SK-N-SH (cell line): Measurements from ENCODE around the gene C16orf92.

Source experiments
- EP300 ChIP-seq, 2 experiments: IDR thresholded peaks; 2 replicates each; pipeline versions ENCODE4 v1.4.0 to v1.6.1; 2012; ENCODE audit warnings: borderline replicate concordance in 1 of 2, low read depth in 1 of 2, low read length in 1 of 2
- TF ChIP-seq, protein P1 (sequence below): fragments of 200-600 bp; sonication (generic); IDR thresholded peaks from 2 replicates; pipeline ENCODE4 v1.6.1; 2017; ENCODE audit warnings: antibody characterized with exemption, mild to moderate bottlenecking, moderate library complexity

DNA sequence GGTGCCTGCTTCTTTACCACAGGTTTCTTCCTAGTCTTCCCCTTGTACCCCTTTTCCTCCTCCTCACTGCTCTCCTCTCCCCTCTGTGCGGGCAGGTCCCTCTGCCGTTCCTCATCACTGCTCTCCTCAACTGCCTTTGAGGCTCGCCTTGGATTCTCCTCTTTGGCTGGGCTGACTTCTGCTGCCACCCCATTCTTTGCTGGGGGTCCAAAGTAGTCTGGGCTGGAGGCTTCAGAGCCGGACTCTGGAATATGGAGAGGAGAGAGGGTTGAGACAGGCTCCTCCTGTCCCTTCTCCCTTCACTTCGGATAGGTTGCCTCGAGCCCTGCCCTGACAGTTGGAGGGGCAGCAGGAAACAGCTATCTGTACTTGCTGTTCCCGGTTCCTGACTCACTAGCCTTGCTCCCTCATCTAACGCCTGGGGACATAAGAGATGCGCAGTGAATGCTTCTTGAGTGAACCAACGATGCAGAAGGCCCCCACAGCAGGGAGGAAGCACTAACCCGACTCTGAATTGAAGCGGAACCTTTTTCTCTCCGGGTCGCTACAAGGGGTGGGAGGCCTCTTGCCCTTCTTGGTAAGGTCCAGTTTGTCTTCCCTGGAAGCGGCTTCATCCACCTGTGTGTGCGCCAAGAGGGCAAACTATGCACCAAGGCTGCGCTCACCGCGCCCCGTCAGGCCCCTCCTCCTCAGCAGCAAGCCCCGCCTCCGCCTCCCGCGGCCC lies 28.2 kb upstream of the C16orf92 start:
- TF ChIP-seq EP300 (IDR thresholded peaks at IDR 0.05; ENCODE audit: borderline replicate concordance in 1 of 2, low read depth in 1 of 2, low read length in 1 of 2) = no peak
- TF ChIP-seq, protein P1, sequence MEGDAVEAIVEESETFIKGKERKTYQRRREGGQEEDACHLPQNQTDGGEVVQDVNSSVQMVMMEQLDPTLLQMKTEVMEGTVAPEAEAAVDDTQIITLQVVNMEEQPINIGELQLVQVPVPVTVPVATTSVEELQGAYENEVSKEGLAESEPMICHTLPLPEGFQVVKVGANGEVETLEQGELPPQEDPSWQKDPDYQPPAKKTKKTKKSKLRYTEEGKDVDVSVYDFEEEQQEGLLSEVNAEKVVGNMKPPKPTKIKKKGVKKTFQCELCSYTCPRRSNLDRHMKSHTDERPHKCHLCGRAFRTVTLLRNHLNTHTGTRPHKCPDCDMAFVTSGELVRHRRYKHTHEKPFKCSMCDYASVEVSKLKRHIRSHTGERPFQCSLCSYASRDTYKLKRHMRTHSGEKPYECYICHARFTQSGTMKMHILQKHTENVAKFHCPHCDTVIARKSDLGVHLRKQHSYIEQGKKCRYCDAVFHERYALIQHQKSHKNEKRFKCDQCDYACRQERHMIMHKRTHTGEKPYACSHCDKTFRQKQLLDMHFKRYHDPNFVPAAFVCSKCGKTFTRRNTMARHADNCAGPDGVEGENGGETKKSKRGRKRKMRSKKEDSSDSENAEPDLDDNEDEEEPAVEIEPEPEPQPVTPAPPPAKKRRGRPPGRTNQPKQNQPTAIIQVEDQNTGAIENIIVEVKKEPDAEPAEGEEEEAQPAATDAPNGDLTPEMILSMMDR = no peak
